SJCRH30 (cell line): ENCODE measurements around the gene INPP5B. TPM values are rescaled to one million over a fixed set of nuclear protein-coding genes. Genes with fewer than 3 reads are reported as not detected.

Source experiments
- DNase-seq, 2 experiments: peaks; one replicate each; pipeline ENCODE4 v3.0.0-alpha.2; 2015 to 2020
- H3K27ac ChIP-seq: fragments of 250-450 bp; sonication (Bioruptor Pico); 2 replicates; pipeline ENCODE4 v1.5.1; 2020; ENCODE audit warnings: mild to moderate bottlenecking, moderate library complexity
- H3K27me3 ChIP-seq: fragments of 250-450 bp; sonication (Bioruptor Pico); 2 replicates; pipeline ENCODE4 v1.5.1; 2020; ENCODE audit warnings: mild to moderate bottlenecking, moderate library complexity
- H3K36me3 ChIP-seq: fragments of 250-450 bp; sonication (Bioruptor Pico); 2 replicates; pipeline ENCODE4 v1.5.1; 2020; ENCODE audit warnings: mild to moderate bottlenecking, moderate library complexity
- H3K4me1 ChIP-seq: fragments of 250-450 bp; sonication (Bioruptor Pico); 2 replicates; pipeline ENCODE4 v1.5.1; 2020; ENCODE audit warnings: mild to moderate bottlenecking, moderate library complexity
- H3K4me3 ChIP-seq: fragments of 250-450 bp; sonication (Bioruptor Pico); 2 replicates; pipeline ENCODE4 v1.5.1; 2020; ENCODE audit warnings: mild to moderate bottlenecking, moderate library complexity
- H3K9me3 ChIP-seq: fragments of 250-450 bp; sonication (Bioruptor Pico); replicated peaks from 2 replicates; pipeline ENCODE4 v1.5.1; 2020; ENCODE audit warnings: mild to moderate bottlenecking, moderate library complexity
- total RNA-seq: library from RNA; depleted of rRNA; stranded (reverse); fragments of >200 nt; shearing (Covaris generic); gene quantifications from 2 replicates; pipeline ENCODE4 v1.2.3, GENCODE V29; 2014

The INPP5B gene
- total RNA-seq, 1 experiment from 2014 or later: 21.1 TPM

GRCh38 chr1:37890378-37891014, 56.4 kb downstream of the INPP5B start:
- H3K9me3 ChIP-seq: no peaks in the 10 kb centered on the region
- H3K27me3 ChIP-seq: no peaks in the 10 kb centered on the region
- no peak overlapping the region for H3K4me3 ChIP-seq
- H3K27ac ChIP-seq: no peak overlapping the region
- H3K4me1 ChIP-seq: peaks cover 10% of the 10 kb centered on the region
- peak in 1 of 2 experiments; percentile 50 for DNase-seq
- peaks cover 37% of the 10 kb centered on the region for H3K36me3 ChIP-seq

DNA sequence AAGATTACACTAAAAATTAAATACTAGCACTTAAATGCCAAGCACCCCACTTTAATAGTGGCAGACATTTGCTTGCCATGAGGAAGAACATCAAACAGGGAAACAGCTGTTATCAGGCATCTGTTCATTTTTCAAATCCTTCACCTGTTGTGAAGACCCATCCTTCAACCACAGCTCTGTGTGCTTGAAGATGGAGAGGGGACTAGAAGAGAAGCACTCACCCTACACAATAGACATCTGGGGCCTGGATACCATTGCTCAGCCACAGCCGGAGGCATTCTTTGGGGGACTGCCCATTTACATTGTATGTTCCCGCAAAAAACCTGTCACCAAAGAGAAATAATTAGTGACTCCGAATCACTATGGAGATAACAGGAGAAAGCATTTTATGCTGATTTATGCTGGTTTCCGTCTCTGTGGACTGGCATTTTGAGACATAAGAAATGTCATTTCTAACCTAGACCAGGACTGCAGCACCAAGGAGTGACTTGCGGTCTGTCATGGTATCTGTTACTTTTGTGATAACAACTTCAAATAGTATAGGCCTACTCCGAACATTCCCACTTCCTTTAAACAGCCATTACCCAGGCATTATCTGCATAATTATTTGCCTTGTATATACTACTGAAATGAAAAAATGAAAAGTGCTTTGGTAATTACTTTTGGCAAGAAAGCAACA, 58.7 kb downstream of the INPP5B start:
- Histone ChIP-seq H3K27me3 (no peaks in the 10 kb centered on the region), H3K9me3 (no peaks in the 10 kb centered on the region), H3K27ac (no peak overlapping the region), H3K36me3 (peaks cover 35% of the 10 kb centered on the region), H3K4me1 (peaks cover 10% of the 10 kb centered on the region), H3K4me3 (no peak overlapping the region)
- DNase-seq: peak in 1 of 2 experiments; percentile 42

DNA sequence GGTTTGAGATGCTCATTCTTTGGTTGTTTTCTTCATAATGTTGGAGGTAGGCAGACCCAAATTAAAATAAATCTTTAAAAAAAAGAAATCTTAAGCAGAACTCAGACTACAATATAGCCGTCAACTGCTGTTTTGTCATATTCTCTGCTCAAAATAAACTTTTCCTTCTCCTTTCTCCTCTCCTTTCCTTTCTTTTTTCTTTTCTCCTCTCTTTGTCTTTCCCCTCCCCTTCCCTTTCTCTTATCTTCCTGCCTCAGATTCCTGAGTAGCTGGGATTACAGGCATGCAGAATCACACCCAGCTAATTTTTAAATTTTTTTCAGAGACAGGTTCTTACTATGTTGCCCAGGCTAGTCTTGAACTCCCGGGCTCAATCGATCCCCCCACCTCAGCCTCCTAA, 62.7 kb downstream of the INPP5B start:
- no peaks in the 10 kb centered on the region for H3K27me3 ChIP-seq
- no peak overlapping the region for H3K4me3 ChIP-seq
- no peak for DNase-seq
- H3K9me3 ChIP-seq: no peaks in the 10 kb centered on the region
- no peak overlapping the region for H3K27ac ChIP-seq
- H3K36me3 ChIP-seq: peaks cover 57% of the 10 kb centered on the region
- H3K4me1 ChIP-seq: peaks cover 10% of the 10 kb centered on the region

GRCh38 chr1:37883671-37884070, 63.2 kb downstream of the INPP5B start:
- Histone ChIP-seq H3K27me3 (no peaks in the 10 kb centered on the region), H3K36me3 (peaks cover 52% of the 10 kb centered on the region), H3K9me3 (no peaks in the 10 kb centered on the region), H3K4me1 (peaks cover 9% of the 10 kb centered on the region), H3K27ac (no peak overlapping the region), H3K4me3 (no peak overlapping the region)
- DNase-seq: no peak

DNA sequence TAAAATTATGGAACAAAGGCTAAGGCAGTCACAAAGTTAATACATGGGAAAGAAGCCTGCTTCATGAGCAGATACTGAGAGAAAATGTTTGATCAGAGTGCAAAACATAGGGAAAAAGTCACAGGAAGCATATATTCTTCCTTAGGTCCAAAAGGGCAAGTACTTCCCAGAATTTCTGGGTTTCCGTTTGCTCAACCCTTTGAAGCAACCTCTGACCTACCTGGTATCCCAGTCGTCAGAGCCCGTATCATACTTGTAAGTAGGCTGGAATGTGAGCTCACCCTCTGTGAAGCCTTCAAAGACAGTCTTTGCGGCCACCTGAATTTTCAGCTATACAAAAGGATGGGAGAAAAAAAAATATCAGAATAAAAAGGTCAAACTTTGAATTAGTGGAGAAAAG, 67.0 kb downstream of the INPP5B start:
- H3K4me1 ChIP-seq: no peaks in the 10 kb centered on the region
- no peak overlapping the region for H3K27ac ChIP-seq
- no peaks in the 10 kb centered on the region for H3K9me3 ChIP-seq
- DNase-seq: no peak
- H3K36me3 ChIP-seq: peaks cover 48% of the 10 kb centered on the region
- no peaks in the 10 kb centered on the region for H3K27me3 ChIP-seq
- H3K4me3 ChIP-seq: no peak overlapping the region

GRCh38 chr1:37878071-37878470, 68.8 kb downstream of the INPP5B start:
- no peak for DNase-seq
- H3K27me3 ChIP-seq: no peaks in the 10 kb centered on the region
- H3K27ac ChIP-seq: no peak overlapping the region
- H3K36me3 ChIP-seq: peaks cover 61% of the 10 kb centered on the region
- H3K9me3 ChIP-seq: no peaks in the 10 kb centered on the region
- no peaks in the 10 kb centered on the region for H3K4me1 ChIP-seq
- H3K4me3 ChIP-seq: no peak overlapping the region

DNA sequence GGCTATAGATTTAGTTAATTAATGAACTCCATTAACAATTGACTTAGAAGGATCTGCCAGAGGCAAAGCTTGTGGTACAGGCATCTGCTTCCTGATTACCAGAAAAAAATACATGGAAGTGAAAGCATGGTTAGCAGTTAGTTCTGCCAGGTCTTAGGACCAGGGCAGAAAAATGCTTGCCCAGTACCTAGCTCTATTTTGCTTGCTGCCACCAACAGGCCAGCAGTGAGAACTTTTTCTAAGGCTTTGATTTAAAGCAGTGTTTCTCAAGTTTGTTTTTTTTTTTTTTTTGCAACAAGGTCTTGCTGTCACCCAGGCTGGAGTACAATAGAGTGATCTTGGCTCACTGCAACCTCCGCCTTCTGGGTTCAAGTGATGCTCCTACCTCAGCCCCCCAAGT, 71.0 kb downstream of the INPP5B start:
- peaks cover 50% of the 10 kb centered on the region for H3K36me3 ChIP-seq
- no peak overlapping the region for H3K4me3 ChIP-seq
- no peak overlapping the region for H3K27ac ChIP-seq
- no peak for DNase-seq
- no peaks in the 10 kb centered on the region for H3K9me3 ChIP-seq
- no peaks in the 10 kb centered on the region for H3K4me1 ChIP-seq
- no peaks in the 10 kb centered on the region for H3K27me3 ChIP-seq

DNA sequence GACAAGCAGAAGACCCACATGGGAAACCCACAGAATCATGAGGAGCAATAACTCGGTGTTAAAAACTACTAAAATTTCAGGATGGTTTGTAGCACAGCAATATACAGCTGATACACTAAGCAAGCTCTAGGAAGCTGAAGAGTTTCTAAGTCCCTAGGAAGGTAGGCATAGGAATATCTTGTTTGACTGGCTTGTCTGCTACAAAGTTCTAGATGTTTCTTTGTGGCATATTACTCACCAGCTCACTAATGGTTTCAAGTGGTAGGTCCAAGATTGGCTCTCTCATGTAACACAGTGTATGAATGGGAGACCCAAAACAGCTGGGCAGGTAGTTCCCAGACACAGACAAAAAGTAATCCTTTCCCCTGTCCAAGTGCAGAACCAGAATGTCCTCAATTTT, 74.2 kb downstream of the INPP5B start:
- no peak overlapping the region for H3K4me3 ChIP-seq
- no peaks in the 10 kb centered on the region for H3K9me3 ChIP-seq
- H3K4me1 ChIP-seq: no peaks in the 10 kb centered on the region
- H3K36me3 ChIP-seq: peaks cover 48% of the 10 kb centered on the region
- no peak for DNase-seq
- no peak overlapping the region for H3K27ac ChIP-seq
- no peaks in the 10 kb centered on the region for H3K27me3 ChIP-seq

GRCh38 chr1:37868466-37868865, 78.4 kb downstream of the INPP5B start:
- Histone ChIP-seq H3K4me1 (no peaks in the 10 kb centered on the region), H3K36me3 (peaks cover 51% of the 10 kb centered on the region)
- no peak for DNase-seq

DNA sequence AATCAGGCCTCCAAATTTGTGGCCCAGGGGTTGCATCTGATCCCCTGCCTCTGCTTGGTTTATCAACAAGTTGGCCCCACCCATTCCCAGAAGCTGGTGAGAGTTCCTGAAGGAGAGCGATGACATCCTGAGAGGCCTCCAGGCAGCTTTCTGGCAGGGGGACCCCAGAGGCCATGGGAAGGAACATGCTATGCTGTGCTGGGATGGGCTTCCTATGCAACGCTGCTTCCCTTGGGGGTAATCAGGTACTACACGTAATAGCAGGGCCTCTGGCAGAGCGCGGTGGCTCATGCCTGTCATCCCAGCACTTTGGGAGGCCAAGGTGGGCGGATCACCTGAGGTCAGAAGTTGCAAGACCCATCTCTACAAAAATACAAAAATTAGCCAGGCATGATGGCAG, 79.1 kb downstream of the INPP5B start:
- Histone ChIP-seq H3K9me3 (no peaks in the 10 kb centered on the region), H3K27me3 (no peaks in the 10 kb centered on the region), H3K4me1 (no peaks in the 10 kb centered on the region), H3K27ac (no peak overlapping the region), H3K4me3 (no peak overlapping the region), H3K36me3 (peaks cover 48% of the 10 kb centered on the region)
- DNase-seq: no peak

More at GRCh38 chr1:37868466-37868865, 78.4 kb downstream of the INPP5B start:
- Histone ChIP-seq H3K27me3 (no peaks in the 10 kb centered on the region), H3K9me3 (no peaks in the 10 kb centered on the region), H3K4me3 (no peak overlapping the region), H3K27ac (no peak overlapping the region)

GRCh38 chr1:37866491-37866890, 80.4 kb downstream of the INPP5B start:
- Histone ChIP-seq H3K4me1 (no peaks in the 10 kb centered on the region), H3K27ac (no peak overlapping the region), H3K27me3 (no peaks in the 10 kb centered on the region), H3K9me3 (no peaks in the 10 kb centered on the region), H3K4me3 (no peak overlapping the region), H3K36me3 (peaks cover 45% of the 10 kb centered on the region)
- no peak for DNase-seq

GRCh38 chr1:37865348-37866120, 81.3 kb downstream of the INPP5B start:
- DNase-seq: no peak
- no peak overlapping the region for H3K27ac ChIP-seq

DNA sequence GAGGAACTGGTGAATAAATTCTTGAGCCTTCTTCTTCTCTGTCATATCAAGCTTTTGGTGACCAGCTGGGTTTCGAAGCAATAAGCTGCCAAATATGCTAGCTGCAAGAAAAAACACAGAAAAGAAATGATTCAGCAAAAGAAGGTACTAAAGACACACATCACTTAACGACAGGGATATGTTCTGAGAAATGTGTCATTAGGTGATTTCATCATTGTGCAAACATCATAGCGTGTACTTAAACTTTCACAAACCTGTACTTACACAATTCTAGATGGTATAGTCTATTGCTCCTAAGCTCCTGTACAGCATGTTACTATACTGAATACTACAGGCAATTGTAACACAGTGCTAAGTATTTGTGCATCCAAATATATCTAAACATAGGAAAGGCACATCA, 84.5 kb downstream of the INPP5B start:
- Histone ChIP-seq H3K36me3 (peaks cover 33% of the 10 kb centered on the region), H3K27ac (no peak overlapping the region), H3K4me3 (no peak overlapping the region), H3K27me3 (no peaks in the 10 kb centered on the region), H3K4me1 (no peaks in the 10 kb centered on the region; the same call in none of the 2 replicates), H3K9me3 (no peaks in the 10 kb centered on the region)
- no peak for DNase-seq

More at GRCh38 chr1:37865348-37866120, 81.3 kb downstream of the INPP5B start:
- Histone ChIP-seq H3K9me3 (no peaks in the 10 kb centered on the region), H3K36me3 (peaks cover 44% of the 10 kb centered on the region), H3K27me3 (no peaks in the 10 kb centered on the region), H3K4me1 (no peaks in the 10 kb centered on the region), H3K4me3 (no peak overlapping the region)

DNA sequence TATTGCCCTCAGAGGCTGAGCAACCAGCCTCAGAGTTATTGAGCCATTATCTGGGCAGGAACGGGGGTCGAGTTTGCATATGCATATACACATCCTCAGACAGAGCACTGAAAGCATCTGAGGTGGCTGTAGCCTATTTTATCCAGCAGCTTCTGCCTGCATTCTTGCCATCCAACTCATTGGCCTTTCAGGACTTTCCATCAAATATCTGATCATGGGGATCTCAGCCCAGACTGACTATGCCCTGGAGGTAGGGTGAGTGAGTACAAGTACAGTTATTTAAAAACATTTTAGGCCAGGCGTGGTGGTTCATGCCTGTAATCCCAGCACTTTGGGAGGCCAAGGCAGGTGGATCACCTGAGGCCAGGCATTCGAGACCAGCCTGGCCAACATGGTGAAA, 85.7 kb downstream of the INPP5B start:
- no peak overlapping the region for H3K27ac ChIP-seq
- DNase-seq: no peak
- H3K27me3 ChIP-seq: no peaks in the 10 kb centered on the region

GRCh38 chr1:37860346-37860666, 86.5 kb downstream of the INPP5B start:
- Histone ChIP-seq H3K4me1 (no peaks in the 10 kb centered on the region; the same call in none of the 2 replicates), H3K4me3 (peak overlapping the region; percentile 85), H3K27ac (peak overlapping the region; percentile 69; the same call in 1 of the 2 replicates), H3K9me3 (no peaks in the 10 kb centered on the region), H3K36me3 (peaks cover 33% of the 10 kb centered on the region), H3K27me3 (no peaks in the 10 kb centered on the region)
- DNase-seq: no peak

More for the DNA sequence above, 85.7 kb downstream of the INPP5B start:
- Histone ChIP-seq H3K4me1 (no peaks in the 10 kb centered on the region; the same call in none of the 2 replicates), H3K9me3 (no peaks in the 10 kb centered on the region), H3K36me3 (peaks cover 36% of the 10 kb centered on the region), H3K4me3 (no peak overlapping the region)
